Trophoblast cell (in vitro differentiated cells and primary cell): ENCODE measurements around the gene LMF1.

Experiments used
- DNase-seq, 2 donors: peaks; one replicate each; pipeline ENCODE4 v3.0.0-alpha.2; 2016
- H2AFZ ChIP-seq: 2 replicates; pipeline ENCODE4 v1.6.1; 2013; ENCODE audit warnings: low read length, moderate library complexity, mild to moderate bottlenecking; ENCODE audit not compliant: insufficient read depth, poor library complexity
- H2AK5ac ChIP-seq: 2 replicates; pipeline ENCODE4 v1.6.1; 2013; ENCODE audit warnings: mild to moderate bottlenecking, low read length
- H2BK120ac ChIP-seq: 2 replicates; pipeline ENCODE4 v1.6.1; 2013; ENCODE audit warnings: low read length, mild to moderate bottlenecking, moderate library complexity; ENCODE audit not compliant: insufficient read depth, poor library complexity
- H2BK12ac ChIP-seq: 2 replicates; pipeline ENCODE4 v1.6.1; 2013; ENCODE audit warnings: mild to moderate bottlenecking, low read length, moderate library complexity
- H2BK5ac ChIP-seq: 2 replicates; pipeline ENCODE4 v1.6.1; 2013; ENCODE audit warnings: low read length, low read depth, moderate library complexity, mild to moderate bottlenecking; ENCODE audit not compliant: poor library complexity
- H3K14ac ChIP-seq: 2 replicates; pipeline ENCODE4 v1.6.1; 2013; ENCODE audit warnings: mild to moderate bottlenecking, low read length
- H3K18ac ChIP-seq: 2 replicates; pipeline ENCODE4 v1.6.1; 2013; ENCODE audit warnings: mild to moderate bottlenecking, low read length
- H3K23ac ChIP-seq: 2 replicates; pipeline ENCODE4 v1.6.1; 2013; ENCODE audit warnings: low read length
- H3K27ac ChIP-seq: 2 replicates; pipeline ENCODE4 v1.5.1; 2013; ENCODE audit warnings: low read depth, mild to moderate bottlenecking, inconsistent platforms, low read length, moderate library complexity
- H3K27me3 ChIP-seq: 2 replicates; pipeline ENCODE4 v1.6.1; 2013; ENCODE audit warnings: inconsistent platforms, mild to moderate bottlenecking, low read length, moderate library complexity; ENCODE audit not compliant: insufficient read depth
- H3K36me3 ChIP-seq, 2 experiments: 1 replicate in 1 of 2; 2 replicates in 1 of 2; pipeline ENCODE4 v1.6.1; 2013; ENCODE audit warnings: low read length in 2 of 2, mild to moderate bottlenecking in 2 of 2, moderate library complexity in 1 of 2; ENCODE audit not compliant: insufficient read depth in 2 of 2, control insufficient read depth in 1 of 2
- H3K4ac ChIP-seq: 2 replicates; pipeline ENCODE4 v1.6.1; 2013; ENCODE audit warnings: low read depth, mild to moderate bottlenecking, low read length, moderate library complexity
- H3K4me1 ChIP-seq, 2 experiments: 1 replicate in 1 of 2; 2 replicates in 1 of 2; pipeline ENCODE4 v1.6.1; 2013; ENCODE audit warnings: low read length in 2 of 2, mild to moderate bottlenecking in 2 of 2, moderate library complexity in 1 of 2; ENCODE audit not compliant: insufficient read depth in 2 of 2, control insufficient read depth in 1 of 2
- H3K4me2 ChIP-seq: 2 replicates; pipeline ENCODE4 v1.6.1; 2013; ENCODE audit warnings: inconsistent platforms, mild to moderate bottlenecking, low read length, moderate library complexity
- H3K4me3 ChIP-seq: 2 replicates; pipeline ENCODE4 v1.5.1; 2013; ENCODE audit warnings: mild to moderate bottlenecking, low read depth, low read length, inconsistent platforms
- H3K79me1 ChIP-seq: one replicate; pipeline ENCODE4 v1.6.1; 2013; ENCODE audit warnings: low read length
- H3K79me2 ChIP-seq: 2 replicates; pipeline ENCODE4 v1.6.1; 2013; ENCODE audit warnings: low read length, mild to moderate bottlenecking; ENCODE audit not compliant: control insufficient read depth, insufficient read depth, poor library complexity
- H3K9ac ChIP-seq: 2 replicates; pipeline ENCODE4 v1.6.1; 2013; ENCODE audit warnings: mild to moderate bottlenecking, low read length
- H3K9me3 ChIP-seq: 2 replicates; pipeline ENCODE4 v1.6.1; 2013; ENCODE audit warnings: low read depth, mild to moderate bottlenecking, control low read depth, inconsistent platforms, low read length; ENCODE audit not compliant: insufficient read depth
- H4K12ac ChIP-seq: 2 replicates; pipeline ENCODE4 v1.6.1; 2013; ENCODE audit warnings: low read depth, mild to moderate bottlenecking, low read length, moderate library complexity
- H4K8ac ChIP-seq: 2 replicates; pipeline ENCODE4 v1.6.1; 2013; ENCODE audit warnings: low read depth, mild to moderate bottlenecking, low read length, moderate library complexity
- H4K91ac ChIP-seq: one replicate; pipeline ENCODE4 v1.6.1; 2013; ENCODE audit warnings: low read depth, mild to moderate bottlenecking, low read length, moderate library complexity
- WGBS: extraction: QIAGEN DNeasy Blood & Tissue Kit; methylation state at CpG from one replicate; pipeline ENCODE4 v1.1.7; 2013; ENCODE audit warnings: missing lambda C conversion rate; ENCODE audit not compliant: insufficient read length, insufficient coverage; ENCODE audit errors: extremely low coverage; 5-methylcytosine and 5-hydroxymethylcytosine counted together

The LMF1 gene

GRCh38 chr16:833411-833810 is 137.4 kb downstream of the LMF1 start:
- DNase-seq, result no peak
- H3K4me3 ChIP-seq, result no peak overlapping the region
- H3K4ac ChIP-seq, result no peak overlapping the region
- H3K36me3 ChIP-seq, result no peaks in the 10 kb centered on the region
- no peak overlapping the region for H3K27ac ChIP-seq
- H3K14ac ChIP-seq, result no peak overlapping the region
- H3K9me3 ChIP-seq, result peaks cover 38% of the 10 kb centered on the region
- H3K4me1 ChIP-seq, result no peaks in the 10 kb centered on the region
- H3K79me2 ChIP-seq, result no peaks in the 10 kb centered on the region
- no peak overlapping the region for H2BK5ac ChIP-seq
- no peaks in the 10 kb centered on the region for H3K79me1 ChIP-seq
- no peak overlapping the region for H2AFZ ChIP-seq
- H2AK5ac ChIP-seq, result no peak overlapping the region
- H3K9ac ChIP-seq, result no peak overlapping the region
- no peak overlapping the region for H4K8ac ChIP-seq
- H4K91ac ChIP-seq, result no peak overlapping the region
- WGBS, result no CpG with 5 or more reads among the region's 14 CpGs
- H3K18ac ChIP-seq, result no peak overlapping the region
- H3K23ac ChIP-seq, result no peak overlapping the region
- no peaks in the 10 kb centered on the region for H3K27me3 ChIP-seq
- no peak overlapping the region for H3K4me2 ChIP-seq
- no peak overlapping the region for H4K12ac ChIP-seq
- H2BK12ac ChIP-seq, result no peak overlapping the region
- no peak overlapping the region for H2BK120ac ChIP-seq

GRCh38 chr16:832652-833336 is 138.0 kb downstream of the LMF1 start:
- no peak overlapping the region for H3K14ac ChIP-seq
- no peak for DNase-seq
- H2BK5ac ChIP-seq, result no peak overlapping the region
- H4K12ac ChIP-seq, result no peak overlapping the region
- no peak overlapping the region for H3K9ac ChIP-seq
- no peak overlapping the region for H2BK120ac ChIP-seq
- H3K27ac ChIP-seq, result no peak overlapping the region
- no CpG with 5 or more reads among the region's 35 CpGs for WGBS
- H2AK5ac ChIP-seq, result no peak overlapping the region
- no peak overlapping the region for H3K4me2 ChIP-seq
- H3K23ac ChIP-seq, result no peak overlapping the region
- H3K4ac ChIP-seq, result no peak overlapping the region
- no peak overlapping the region for H4K91ac ChIP-seq
- H4K8ac ChIP-seq, result no peak overlapping the region
- no peak overlapping the region for H3K18ac ChIP-seq
- no peaks in the 10 kb centered on the region for H3K79me2 ChIP-seq
- no peaks in the 10 kb centered on the region for H3K36me3 ChIP-seq
- no peaks in the 10 kb centered on the region for H3K4me1 ChIP-seq
- no peaks in the 10 kb centered on the region for H3K27me3 ChIP-seq
- H3K79me1 ChIP-seq, result no peaks in the 10 kb centered on the region
- H3K9me3 ChIP-seq, result peaks cover 41% of the 10 kb centered on the region
- H2BK12ac ChIP-seq, result no peak overlapping the region
- H3K4me3 ChIP-seq, result no peak overlapping the region
- no peak overlapping the region for H2AFZ ChIP-seq

- Histone ChIP-seq H3K4me1 (no peaks in the 10 kb centered on the region), H2AK5ac (no peak overlapping the region), H3K9ac (no peak overlapping the region), H4K12ac (no peak overlapping the region), H3K23ac (no peak overlapping the region), H3K27ac (no peak overlapping the region), H3K4me3 (no peak overlapping the region), H3K9me3 (peaks cover 47% of the 10 kb centered on the region), H2AFZ (no peak overlapping the region), H4K91ac (no peak overlapping the region), H3K4ac (no peak overlapping the region), H3K36me3 (no peaks in the 10 kb centered on the region), H3K27me3 (no peaks in the 10 kb centered on the region), H3K79me2 (no peaks in the 10 kb centered on the region), H3K18ac (no peak overlapping the region), H3K79me1 (no peaks in the 10 kb centered on the region), H3K4me2 (no peak overlapping the region), H2BK5ac (no peak overlapping the region), H3K14ac (no peak overlapping the region), H2BK12ac (no peak overlapping the region), H2BK120ac (no peak overlapping the region), H4K8ac (no peak overlapping the region)
- no peak for DNase-seq
- no CpG with 5 or more reads among the region's 27 CpGs for whole genome bisulfite sequencing
Observed at GRCh38 chr16:831571-832413, 139.0 kb downstream of the LMF1 start.

GRCh38 chr16:830871-831570 is 139.8 kb downstream of the LMF1 start:
- no peak overlapping the region for H3K4me2 ChIP-seq
- H3K14ac ChIP-seq, result no peak overlapping the region
- no peaks in the 10 kb centered on the region for H3K4me1 ChIP-seq
- no peak overlapping the region for H3K9ac ChIP-seq
- H2AK5ac ChIP-seq, result no peak overlapping the region
- H2AFZ ChIP-seq, result no peak overlapping the region
- no peaks in the 10 kb centered on the region for H3K27me3 ChIP-seq
- H3K27ac ChIP-seq, result no peak overlapping the region
- no peak overlapping the region for H2BK120ac ChIP-seq
- no peak overlapping the region for H3K18ac ChIP-seq
- DNase-seq, result no peak
- H3K79me1 ChIP-seq, result no peaks in the 10 kb centered on the region
- no peaks in the 10 kb centered on the region for H3K79me2 ChIP-seq
- no peak overlapping the region for H4K8ac ChIP-seq
- no peak overlapping the region for H4K91ac ChIP-seq
- no peak overlapping the region for H3K4ac ChIP-seq
- no CpG with 5 or more reads among the region's 24 CpGs for WGBS
- H2BK12ac ChIP-seq, result no peak overlapping the region
- H3K36me3 ChIP-seq, result no peaks in the 10 kb centered on the region
- H3K23ac ChIP-seq, result no peak overlapping the region
- peaks cover 45% of the 10 kb centered on the region for H3K9me3 ChIP-seq
- H2BK5ac ChIP-seq, result no peak overlapping the region
- H4K12ac ChIP-seq, result no peak overlapping the region
- H3K4me3 ChIP-seq, result no peak overlapping the region
